Nephron (organoid): ENCODE data around the gene CXCL3.

Source experiments
- H3K27ac Mint-ChIP-seq, 3 experiments: 2 replicates each; pipeline ENCODE4 v1.8.0; 2020; ENCODE audit warnings: mixed read lengths in 3 of 3, mild to moderate bottlenecking in 2 of 3, moderate library complexity in 1 of 3
- H3K27me3 Mint-ChIP-seq: 2 replicates; pipeline ENCODE4 v1.8.0; 2021; ENCODE audit warnings: low read depth, mild to moderate bottlenecking, moderate library complexity, mixed read lengths
- H3K36me3 Mint-ChIP-seq: 2 replicates; pipeline ENCODE4 v1.8.0; 2020; ENCODE audit warnings: low read depth, mixed read lengths
- H3K4me1 Mint-ChIP-seq: 2 replicates; pipeline ENCODE4 v1.8.0; 2020; ENCODE audit warnings: mixed read lengths
- H3K4me3 Mint-ChIP-seq, 3 experiments: 2 replicates each; pipeline ENCODE4 v1.8.0; 2020; ENCODE audit warnings: mild to moderate bottlenecking in 3 of 3, mixed read lengths in 3 of 3, moderate library complexity in 2 of 3
- H3K9me3 Mint-ChIP-seq: 2 replicates; pipeline ENCODE4 v1.8.0; 2020; ENCODE audit warnings: mixed read lengths
- TF ChIP-seq, protein P1 (sequence below), 3 experiments: fragments of 200-600 bp; sonication (generic); IDR thresholded peaks; one replicate each; pipeline ENCODE4 v1.5.0; 2021; ENCODE audit warnings: antibody characterized with exemption in 3 of 3; ENCODE audit not compliant: unreplicated experiment in 3 of 3

The CXCL3 gene

DNA sequence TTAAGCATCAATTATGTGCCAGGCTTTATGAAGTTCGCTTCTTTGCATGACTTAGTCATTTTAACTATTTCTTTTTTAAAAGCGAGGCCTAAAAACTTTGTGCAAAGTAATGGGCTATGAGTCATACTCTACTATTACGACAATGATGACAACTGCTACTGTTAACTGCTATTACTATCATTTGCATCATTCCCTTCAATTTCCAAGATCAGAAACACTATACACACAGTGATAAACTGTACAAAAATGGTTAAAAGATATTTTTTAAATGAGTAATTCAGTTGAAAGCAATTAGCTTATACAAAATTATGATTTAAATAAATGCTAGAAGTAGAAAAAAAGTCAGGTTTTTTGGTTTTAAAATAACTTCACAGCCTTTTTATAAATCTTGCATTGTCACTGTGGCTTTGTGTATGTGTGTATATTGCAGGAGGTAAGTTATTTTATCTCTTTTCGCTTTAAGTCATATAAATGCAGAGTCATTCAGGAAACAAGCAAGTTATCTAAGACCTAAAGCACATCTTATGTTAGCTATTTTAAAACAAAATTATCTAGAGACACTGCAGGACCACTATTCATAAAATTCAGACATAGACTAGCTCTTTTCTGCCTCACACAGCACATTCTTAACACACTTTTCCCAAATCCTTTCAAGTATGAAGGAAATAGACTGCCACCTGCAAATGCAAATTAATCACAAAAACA, 18.5 kb upstream of the CXCL3 start:
- no peak overlapping the region for H3K4me3 Mint-ChIP-seq

DNA sequence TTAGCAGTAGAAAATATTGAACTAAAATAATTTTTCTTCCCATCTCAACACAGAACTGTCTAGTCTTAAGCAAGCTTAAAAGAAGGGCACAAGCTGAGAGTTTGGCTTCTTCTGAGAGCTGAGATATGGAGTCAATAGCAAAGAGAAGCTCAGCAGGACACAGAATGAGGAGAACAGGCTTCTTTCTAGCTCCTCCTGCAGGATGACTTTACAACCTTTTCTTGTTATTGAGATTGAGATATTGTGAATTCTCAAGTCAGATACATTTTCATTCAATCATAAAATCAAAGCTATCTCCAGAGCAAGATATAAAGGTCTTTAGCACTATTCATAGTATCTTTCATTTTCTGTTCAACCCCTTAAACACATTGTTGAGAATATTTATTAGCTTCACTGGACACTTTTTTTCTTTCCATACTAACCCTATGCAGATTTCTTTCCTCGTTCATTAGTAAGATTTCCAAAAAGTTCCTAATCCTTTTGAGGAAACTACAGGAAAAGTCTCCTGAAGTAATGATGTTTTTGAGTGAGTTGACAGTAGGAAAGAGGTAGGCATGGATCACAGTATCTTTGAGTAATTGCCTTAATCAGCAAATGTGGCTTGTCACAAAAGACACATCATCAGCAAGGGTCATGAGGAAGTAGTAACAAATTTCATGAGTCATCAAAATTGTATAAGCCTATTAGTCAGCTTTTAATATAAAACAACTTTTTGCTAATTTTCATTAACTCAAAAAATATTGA, 17.8 kb upstream of the CXCL3 start:
- no peak overlapping the region for H3K4me3 Mint-ChIP-seq
- H3K36me3 Mint-ChIP-seq: no peaks in the 10 kb centered on the region
- peaks cover 3% of the 10 kb centered on the region for H3K27me3 Mint-ChIP-seq
- TF ChIP-seq, protein P1, sequence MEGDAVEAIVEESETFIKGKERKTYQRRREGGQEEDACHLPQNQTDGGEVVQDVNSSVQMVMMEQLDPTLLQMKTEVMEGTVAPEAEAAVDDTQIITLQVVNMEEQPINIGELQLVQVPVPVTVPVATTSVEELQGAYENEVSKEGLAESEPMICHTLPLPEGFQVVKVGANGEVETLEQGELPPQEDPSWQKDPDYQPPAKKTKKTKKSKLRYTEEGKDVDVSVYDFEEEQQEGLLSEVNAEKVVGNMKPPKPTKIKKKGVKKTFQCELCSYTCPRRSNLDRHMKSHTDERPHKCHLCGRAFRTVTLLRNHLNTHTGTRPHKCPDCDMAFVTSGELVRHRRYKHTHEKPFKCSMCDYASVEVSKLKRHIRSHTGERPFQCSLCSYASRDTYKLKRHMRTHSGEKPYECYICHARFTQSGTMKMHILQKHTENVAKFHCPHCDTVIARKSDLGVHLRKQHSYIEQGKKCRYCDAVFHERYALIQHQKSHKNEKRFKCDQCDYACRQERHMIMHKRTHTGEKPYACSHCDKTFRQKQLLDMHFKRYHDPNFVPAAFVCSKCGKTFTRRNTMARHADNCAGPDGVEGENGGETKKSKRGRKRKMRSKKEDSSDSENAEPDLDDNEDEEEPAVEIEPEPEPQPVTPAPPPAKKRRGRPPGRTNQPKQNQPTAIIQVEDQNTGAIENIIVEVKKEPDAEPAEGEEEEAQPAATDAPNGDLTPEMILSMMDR (IDR thresholded peaks at IDR 0.05; ENCODE audit: unreplicated experiment in 3 of 3): no peak
- H3K9me3 Mint-ChIP-seq: no peaks in the 10 kb centered on the region
- no peaks in the 10 kb centered on the region for H3K4me1 Mint-ChIP-seq
- H3K27ac Mint-ChIP-seq: no peak overlapping the region

More for the DNA sequence above, 18.5 kb upstream of the CXCL3 start:
- Mint-ChIP-seq H3K27me3 (peaks cover 3% of the 10 kb centered on the region), H3K36me3 (no peaks in the 10 kb centered on the region), H3K4me1 (no peaks in the 10 kb centered on the region), H3K27ac (no peak overlapping the region), H3K9me3 (no peaks in the 10 kb centered on the region)
- TF ChIP-seq, protein P1 (IDR thresholded peaks at IDR 0.05; ENCODE audit: unreplicated experiment in 3 of 3): no peak

DNA sequence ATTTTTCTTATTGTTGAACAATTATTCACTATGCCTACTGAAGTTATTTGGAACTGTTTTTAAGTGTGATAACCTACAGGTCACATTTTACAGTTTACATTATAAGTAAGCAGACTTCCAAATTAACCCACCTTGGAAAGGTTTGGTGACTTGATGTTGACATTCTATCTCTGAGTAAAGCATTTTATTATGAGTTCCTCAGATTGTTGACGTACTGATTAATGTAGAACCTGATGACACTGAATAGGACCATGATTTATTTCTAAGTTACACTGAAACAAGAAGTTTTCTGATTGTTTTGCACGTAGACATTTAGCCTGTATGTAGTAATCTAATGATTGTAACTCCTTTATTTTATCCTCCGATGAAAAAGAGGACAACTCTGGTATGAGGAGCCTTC, 17.0 kb upstream of the CXCL3 start:
- H3K27me3 Mint-ChIP-seq: peaks cover 3% of the 10 kb centered on the region
- no peak overlapping the region for H3K27ac Mint-ChIP-seq
- no peak overlapping the region for H3K4me3 Mint-ChIP-seq
- no peaks in the 10 kb centered on the region for H3K4me1 Mint-ChIP-seq
- no peaks in the 10 kb centered on the region for H3K36me3 Mint-ChIP-seq
- TF ChIP-seq, protein P1 (IDR thresholded peaks at IDR 0.05; ENCODE audit: unreplicated experiment in 3 of 3): no peak
- H3K9me3 Mint-ChIP-seq: no peaks in the 10 kb centered on the region

DNA sequence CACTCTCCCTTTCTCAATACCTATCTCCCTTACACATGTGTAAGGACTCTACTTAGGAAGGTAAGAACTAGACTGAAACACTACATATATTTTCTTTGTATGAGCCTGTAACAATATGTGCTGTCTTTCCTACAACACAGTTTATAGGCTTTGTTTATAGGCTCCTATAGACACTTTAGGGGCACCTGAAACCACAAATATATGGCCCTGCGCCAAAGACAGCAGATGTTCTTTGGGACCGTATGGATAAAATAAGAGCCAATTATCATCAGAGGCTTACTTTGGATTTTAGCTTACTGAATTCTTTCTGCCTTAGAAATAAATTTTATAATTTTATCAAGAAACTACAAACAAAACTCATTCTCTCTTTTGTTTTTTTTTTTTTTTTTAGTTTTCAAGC, 16.6 kb upstream of the CXCL3 start:
- Mint-ChIP-seq H3K27ac (no peak overlapping the region), H3K36me3 (no peaks in the 10 kb centered on the region), H3K27me3 (peaks cover 3% of the 10 kb centered on the region), H3K4me3 (no peak overlapping the region), H3K4me1 (no peaks in the 10 kb centered on the region), H3K9me3 (no peaks in the 10 kb centered on the region)
- TF ChIP-seq, protein P1 (IDR thresholded peaks at IDR 0.05; ENCODE audit: unreplicated experiment in 3 of 3): no peak

DNA sequence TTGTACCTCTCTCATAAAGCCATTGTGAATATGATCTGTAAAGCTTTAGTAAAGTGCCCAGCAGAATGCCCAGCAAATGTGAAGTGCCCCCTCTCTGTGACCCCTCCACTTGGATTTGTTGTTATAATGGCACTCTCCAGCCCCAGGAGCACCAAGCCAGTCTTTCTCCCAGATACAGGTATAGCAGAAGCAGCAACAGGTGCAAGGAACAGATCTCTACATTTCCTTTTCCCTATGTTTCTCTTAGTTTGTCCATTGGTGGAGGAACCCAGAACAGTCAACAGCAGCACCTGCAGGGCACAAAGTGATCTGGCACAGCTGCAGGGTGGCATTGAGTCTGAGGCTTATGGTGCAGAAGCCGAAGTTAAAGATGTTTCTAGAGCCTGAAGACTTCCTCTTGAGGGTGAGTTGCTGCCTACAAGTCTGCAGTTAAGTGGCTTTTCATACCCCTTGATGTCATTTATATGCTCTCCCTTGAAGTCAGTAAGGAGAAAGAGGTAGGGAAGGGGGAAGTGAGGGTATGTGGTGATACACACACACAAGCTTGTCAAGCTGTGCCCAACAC, 16.1 kb upstream of the CXCL3 start:
- TF ChIP-seq, protein P1 (IDR thresholded peaks at IDR 0.05; ENCODE audit: unreplicated experiment in 3 of 3): no peak
- Mint-ChIP-seq H3K4me1 (no peaks in the 10 kb centered on the region), H3K27ac (no peak overlapping the region), H3K27me3 (peaks cover 3% of the 10 kb centered on the region), H3K4me3 (no peak overlapping the region), H3K36me3 (no peaks in the 10 kb centered on the region), H3K9me3 (no peaks in the 10 kb centered on the region)
